ENCODE data around the gene DNAJC5. TPM values are rescaled to one million over a fixed set of nuclear protein-coding genes. Genes with fewer than 3 reads are reported as not detected.

The DNAJC5 gene
- total and polyA plus RNA-seq, 2 donors (not counting 3 experiments of a cell fraction or from before 2014, with no cell fraction given), result 44.7 to 60.3 TPM

- TF ChIP-seq MAX (IDR thresholded peaks at IDR 0.05; ENCODE audit: insufficient read depth, insufficient read length), result no peak
- no peak for TF ChIP-seq JUN (IDR thresholded peaks at IDR 0.05; ENCODE audit: borderline replicate concordance, insufficient read depth, insufficient read length, low read depth)
- TF ChIP-seq MYC (IDR thresholded peaks at IDR 0.05; ENCODE audit: low read depth, low read length), result no peak
- Histone ChIP-seq H3K27ac (ENCODE audit: insufficient read depth, low read depth, low read length) (no peak overlapping the region), H3K4me2 (ENCODE audit: insufficient read depth, low read length) (no peak overlapping the region), H3K79me2 (ENCODE audit: control insufficient read depth, insufficient read depth, low read length) (peaks cover 8% of the 10 kb centered on the region), H3K9me3 (replicated peaks; ENCODE audit: control insufficient read depth, insufficient read depth, low read length) (no peaks in the 10 kb centered on the region), H2AFZ (ENCODE audit: low read depth, low read length) (no peak overlapping the region), H4K20me1 (replicated peaks; ENCODE audit: control insufficient read depth, extremely low read depth, insufficient read depth, low read length) (no peaks in the 10 kb centered on the region), H3K4me3 (replicated peaks in 1 of 3; ENCODE audit: insufficient read depth in 1 of 3, low read depth in 1 of 3, low read length in 3 of 3) (no peak overlapping the region), H3K9me1 (replicated peaks; ENCODE audit: control insufficient read depth, extremely low read depth, insufficient read depth, low read length) (no peaks in the 10 kb centered on the region), H3K36me3 (ENCODE audit: control insufficient read depth in 2 of 2, extremely low read depth in 1 of 2, insufficient read depth in 2 of 2, low read length in 2 of 2) (peaks cover 8 to 41% of the 10 kb centered on the region in 2 experiments), H3K9ac (replicated peaks; ENCODE audit: extremely low read depth, insufficient read depth, low read length) (no peak overlapping the region), H3K27me3 (ENCODE audit: control insufficient read depth in 2 of 2, insufficient read depth in 2 of 2, low read length in 2 of 2) (no peaks in the 10 kb centered on the region), H3K4me1 (ENCODE audit: control insufficient read depth, extremely low read depth, insufficient read depth, low read length) (peaks cover 14% of the 10 kb centered on the region)
- dilution Hi-C loops (cut with MboI; ENCODE audit: extremely low pct_ligation_motif_present, low sequenced_read_pairs) (no loop called here), intact Hi-C loops (cut with micrococcal nuclease) (no loop called here)
- ChIA-PET CTCF (interaction anchor here (1.3 to 1.4 kb wide), 2 partner anchors 33 kb away, joined by 4 to 7 read pairs; no protein-coding TSS in a partner anchor), POLR2A (no interaction called here)
- no TSS peak for BruUV-seq (replicated peaks)
- DNase-seq (ENCODE audit: low read depth, low spot score) (no peak), FAIRE-seq (no peak)
These were observed 45.7 kb downstream of the DNAJC5 start for GRCh38 chr20:63940472-63941266.

- ChIA-PET CTCF (interaction anchor here (0.6 to 1.3 kb wide), 3 partner anchors 32 to 445 kb away, joined by 3 to 7 read pairs (median 3); no protein-coding TSS in a partner anchor), POLR2A (no interaction called here)
- intact Hi-C loops (cut with micrococcal nuclease) (loop anchor here (1.0 kb wide), 1 partner anchor 421 kb away; the partner anchor contains the start of gene PPDPF), dilution Hi-C loops (cut with MboI; ENCODE audit: extremely low pct_ligation_motif_present, low sequenced_read_pairs) (no loop called here)
- Histone ChIP-seq H3K4me2 (ENCODE audit: insufficient read depth, low read length) (no peak overlapping the region), H3K4me3 (replicated peaks in 1 of 3; ENCODE audit: insufficient read depth in 1 of 3, low read depth in 1 of 3, low read length in 3 of 3) (no peak overlapping the region), H4K20me1 (replicated peaks; ENCODE audit: control insufficient read depth, extremely low read depth, insufficient read depth, low read length) (no peaks in the 10 kb centered on the region), H3K9me1 (replicated peaks; ENCODE audit: control insufficient read depth, extremely low read depth, insufficient read depth, low read length) (no peaks in the 10 kb centered on the region), H3K27ac (ENCODE audit: insufficient read depth, low read depth, low read length) (no peak overlapping the region), H3K27me3 (ENCODE audit: control insufficient read depth in 2 of 2, insufficient read depth in 2 of 2, low read length in 2 of 2) (no peaks in the 10 kb centered on the region), H3K9ac (replicated peaks; ENCODE audit: extremely low read depth, insufficient read depth, low read length) (no peak overlapping the region), H3K36me3 (ENCODE audit: control insufficient read depth in 2 of 2, extremely low read depth in 1 of 2, insufficient read depth in 2 of 2, low read length in 2 of 2) (peaks cover 8 to 42% of the 10 kb centered on the region in 2 experiments), H3K4me1 (ENCODE audit: control insufficient read depth, extremely low read depth, insufficient read depth, low read length) (peaks cover 14% of the 10 kb centered on the region), H3K79me2 (ENCODE audit: control insufficient read depth, insufficient read depth, low read length) (peaks cover 3% of the 10 kb centered on the region), H2AFZ (ENCODE audit: low read depth, low read length) (no peak overlapping the region), H3K9me3 (replicated peaks; ENCODE audit: control insufficient read depth, insufficient read depth, low read length) (no peaks in the 10 kb centered on the region)
- DNase-seq (ENCODE audit: low read depth, low spot score) (no peak), FAIRE-seq (peak; percentile 62)
- TF ChIP-seq POLR2A (IDR thresholded peaks at IDR 0.05; ENCODE audit: low read depth, low read length) (no peak), POLR2AphosphoS5 (IDR thresholded peaks at IDR 0.05; ENCODE audit: insufficient read depth, low read depth, low read length) (peak; percentile 4), EZH2 (IDR thresholded peaks at IDR 0.05; ENCODE audit: borderline replicate concordance, low read depth, low read length, severe bottlenecking) (no peak)
- no TSS peak for BruUV-seq (replicated peaks)
These were observed 46.6 kb downstream of the DNAJC5 start for GRCh38 chr20:63941282-63942081.
